ENCODE results near the gene ZNF248. TPM values are rescaled to one million over a fixed set of nuclear protein-coding genes. Genes with fewer than 3 reads are reported as not detected.

The ZNF248 gene
- total RNA-seq, 2 experiments from 2014 or later: 3.2 to 3.4 TPM

DNA sequence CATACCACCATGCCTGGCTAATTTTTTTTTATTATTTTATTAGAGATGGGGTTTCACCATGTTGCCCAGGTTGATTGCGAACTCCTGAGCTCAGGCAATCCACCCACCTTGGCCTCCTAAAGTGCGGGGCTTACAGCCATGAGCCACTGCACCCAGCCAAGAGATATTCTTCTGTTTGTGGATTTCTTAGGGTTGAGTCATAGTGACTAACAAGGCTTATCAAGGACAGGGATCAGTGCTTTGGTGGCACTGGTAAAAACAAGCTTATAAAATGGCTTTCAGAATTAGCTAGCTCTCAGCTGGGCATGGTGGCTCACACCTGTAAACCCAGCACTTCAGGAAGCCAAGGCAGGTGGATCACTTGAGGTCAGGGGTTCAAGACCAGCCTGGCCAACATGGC, 122.4 kb downstream of the ZNF248 start:
- CTCF ChIA-PET: no interaction called here
- H3K36me3 Mint-ChIP-seq (ENCODE audit: low read depth): no peaks in the 10 kb centered on the region
- H3K9me3 Mint-ChIP-seq: peaks cover 1% of the 10 kb centered on the region
- no peaks in the 10 kb centered on the region for H3K27me3 Mint-ChIP-seq
- Histone ChIP-seq H3K27ac (ENCODE audit: low read depth in 1 of 2, low read length in 2 of 2) (no peak overlapping the region), H3K9me3 (ENCODE audit: control insufficient read depth in 1 of 2, insufficient read depth in 1 of 2, low read length in 2 of 2) (peaks cover 0 to 36% of the 10 kb centered on the region in 2 experiments), H3K4me1 (ENCODE audit: insufficient read depth, low read length) (no peaks in the 10 kb centered on the region), H3K27me3 (ENCODE audit: control insufficient read depth in 1 of 2, insufficient read depth in 2 of 2, low read length in 2 of 2) (no peaks in the 10 kb centered on the region), H3K36me3 (ENCODE audit: insufficient read depth, low read length) (no peaks in the 10 kb centered on the region), H3K4me3 (ENCODE audit: low read length) (no peak overlapping the region)
- DNase-seq (no peak), ATAC-seq (ENCODE audit: poor library complexity) (no peak)
- no peak for TF ChIP-seq CTCF (IDR thresholded peaks at IDR 0.05)
- no peaks in the 10 kb centered on the region for H3K4me1 Mint-ChIP-seq (ENCODE audit: low read depth)
- H3K4me3 Mint-ChIP-seq: no peak overlapping the region
- intact Hi-C loops (cut with DNase I, micrococcal nuclease): no loop called here
- no peak overlapping the region for H3K27ac Mint-ChIP-seq
- POLR2A ChIA-PET: no interaction called here

Other genes starting within 250 kb of the ZNF248 start
- 1 to 10 TPM; 4.6 to 5.4 TPM for gene ZNF25, start 119.0 kb upstream of the ZNF248 start, total RNA-seq
- 10 to 100 TPM; 25.9 to 30.3 TPM for gene ZNF33A, start 153.1 kb upstream of the ZNF248 start, total RNA-seq
- 10 to 100 TPM; 14.7 to 15.4 TPM for gene ZNF37A, start 236.7 kb upstream of the ZNF248 start, total RNA-seq

Measured in CD4-positive, alpha-beta T cell (primary cell).